SK-N-SH (cell line): ENCODE data around the gene TMEM51.

ENCODE experiments used
- FOXJ3 ChIP-seq: sonication (generic); formaldehyde crosslinking; IDR thresholded peaks from 2 replicates; pipeline ENCODE4 v1.5.1; 2020; ENCODE audit warnings: mild to moderate bottlenecking, missing genetic modification reagents
- RXRA ChIP-seq: IDR thresholded peaks from 2 replicates; pipeline ENCODE4 v1.4.0; 2012; ENCODE audit warnings: low read depth, mild to moderate bottlenecking, borderline replicate concordance
- TF ChIP-seq, protein P1 (sequence below): fragments of 200-600 bp; sonication (generic); IDR thresholded peaks from 2 replicates; pipeline ENCODE4 v1.6.1; 2017; ENCODE audit warnings: antibody characterized with exemption, mild to moderate bottlenecking, moderate library complexity

DNA sequence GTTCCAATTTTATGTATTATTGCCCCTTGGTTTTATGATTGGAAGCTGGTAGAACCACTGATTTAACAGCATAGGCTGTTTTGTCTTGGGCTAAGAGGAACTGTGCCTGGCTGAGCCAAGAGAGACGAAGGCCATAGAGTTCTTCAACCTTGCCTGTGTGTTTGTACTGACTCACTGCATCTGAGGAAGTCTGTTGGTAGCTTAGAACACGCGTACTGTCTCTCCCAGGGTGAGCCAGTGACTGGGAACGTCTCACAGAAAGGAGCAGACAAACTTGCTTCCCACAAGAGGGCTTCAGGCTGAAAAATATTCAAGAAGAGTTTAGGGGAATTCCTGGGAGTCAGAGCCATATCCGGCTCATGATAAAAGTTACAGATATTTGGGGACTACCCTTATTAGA lies 14.9 kb downstream of the TMEM51 start:
- no peak for TF ChIP-seq FOXJ3
- TF ChIP-seq, protein P1, sequence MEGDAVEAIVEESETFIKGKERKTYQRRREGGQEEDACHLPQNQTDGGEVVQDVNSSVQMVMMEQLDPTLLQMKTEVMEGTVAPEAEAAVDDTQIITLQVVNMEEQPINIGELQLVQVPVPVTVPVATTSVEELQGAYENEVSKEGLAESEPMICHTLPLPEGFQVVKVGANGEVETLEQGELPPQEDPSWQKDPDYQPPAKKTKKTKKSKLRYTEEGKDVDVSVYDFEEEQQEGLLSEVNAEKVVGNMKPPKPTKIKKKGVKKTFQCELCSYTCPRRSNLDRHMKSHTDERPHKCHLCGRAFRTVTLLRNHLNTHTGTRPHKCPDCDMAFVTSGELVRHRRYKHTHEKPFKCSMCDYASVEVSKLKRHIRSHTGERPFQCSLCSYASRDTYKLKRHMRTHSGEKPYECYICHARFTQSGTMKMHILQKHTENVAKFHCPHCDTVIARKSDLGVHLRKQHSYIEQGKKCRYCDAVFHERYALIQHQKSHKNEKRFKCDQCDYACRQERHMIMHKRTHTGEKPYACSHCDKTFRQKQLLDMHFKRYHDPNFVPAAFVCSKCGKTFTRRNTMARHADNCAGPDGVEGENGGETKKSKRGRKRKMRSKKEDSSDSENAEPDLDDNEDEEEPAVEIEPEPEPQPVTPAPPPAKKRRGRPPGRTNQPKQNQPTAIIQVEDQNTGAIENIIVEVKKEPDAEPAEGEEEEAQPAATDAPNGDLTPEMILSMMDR = peak; percentile 30; the same call in 1 of the 2 replicates
- no peak; the same call in 1 of the 2 replicates for TF ChIP-seq RXRA
